Sigmoid colon (tissue), 7 donors: ENCODE results near the gene PLA2G15. TPM values are rescaled to one million over a fixed set of nuclear protein-coding genes. Genes with fewer than 3 reads are reported as not detected.

ENCODE experiments used
- DNase-seq: peaks from one replicate; pipeline ENCODE4 v3.0.0-alpha.2; 2019
- H3K27ac ChIP-seq, 4 donors: fragments of 200-600 bp; sonication (generic); one replicate each; pipeline ENCODE4 v1.5.1; 2016 to 2019; ENCODE audit warnings: mild to moderate bottlenecking in 1 of 4
- H3K27me3 ChIP-seq, 3 donors: fragments of 200-600 bp; sonication (generic); one replicate each; pipeline ENCODE4 v1.5.1; 2019; ENCODE audit warnings: mild to moderate bottlenecking in 1 of 3
- H3K36me3 ChIP-seq, 4 donors: fragments of 200-600 bp; sonication (generic); one replicate each; pipeline ENCODE4 v1.5.1; 2016 to 2019
- H3K4me1 ChIP-seq, 4 donors: fragments of 200-600 bp; sonication (generic); one replicate each; pipeline ENCODE4 v1.5.1; 2017 to 2019
- H3K4me3 ChIP-seq, 4 donors: fragments of 200-600 bp; sonication (generic); one replicate each; pipeline ENCODE4 v1.5.1; 2017 to 2019; ENCODE audit warnings: mild to moderate bottlenecking in 2 of 4, moderate library complexity in 1 of 4
- H3K9me3 ChIP-seq, 4 donors: fragments of 200-600 bp in 3 of 4; sonication (generic) in 3 of 4; one replicate each; pipeline versions ENCODE4 v1.5.1 to v1.6.1; 2013 to 2019
- EP300 ChIP-seq, 4 donors: sonication (generic); formaldehyde crosslinking; IDR thresholded peaks; one replicate each; pipeline ENCODE4 v1.6.1; 2017; ENCODE audit warnings: antibody characterized with exemption in 4 of 4
- POLR2A ChIP-seq, 2 donors: fragments of 450-650 bp; IDR thresholded peaks; one replicate each; pipeline ENCODE4 v1.6.1; 2016; ENCODE audit warnings: antibody characterized with exemption in 2 of 2, mild to moderate bottlenecking in 2 of 2, moderate library complexity in 2 of 2
- POLR2AphosphoS5 ChIP-seq, 4 donors: sonication (generic); formaldehyde crosslinking; IDR thresholded peaks; one replicate each; pipeline ENCODE4 v1.6.1; 2017; ENCODE audit warnings: antibody characterized with exemption in 4 of 4
- WGBS, 2 donors: extraction: QIAGEN DNeasy Blood & Tissue Kit; methylation state at CpG; one replicate each; pipeline ENCODE4 v1.1.7; 2013; 5-methylcytosine and 5-hydroxymethylcytosine counted together
- intact Hi-C: fragments of 100-400 bp; cut with DNase I; formaldehyde crosslinking; loops from one replicate; pipeline ENCODE4 v1.15.1; 2023
- polyA plus RNA-seq, 3 donors: library from polyadenylated mRNA; stranded (reverse); fragments of 200-250 nt; gene quantifications; one replicate each; pipeline ENCODE4 v1.2.3, GENCODE V29; 2013
- total RNA-seq, 4 donors: library from RNA; depleted of rRNA; stranded (reverse); fragments of >200 nt; gene quantifications; one replicate each; pipeline ENCODE4 v1.1.0, GENCODE V29; 2016
- TF ChIP-seq, protein P1 (sequence below), 4 experiments: fragments of 450-650 bp in 3 of 4; fragments of 200-600 bp in 1 of 4; IDR thresholded peaks; one replicate each; pipeline ENCODE4 v1.5.1; 2016 to 2019; ENCODE audit warnings: antibody characterized with exemption in 4 of 4, mild to moderate bottlenecking in 3 of 4, moderate library complexity in 2 of 4
- donor health status: healthy with polysubstance abuse.
- donor health status: Bipolar disorder and iron deficiency.
- donor health status: healthy.

Gene PLA2G15, protein sequence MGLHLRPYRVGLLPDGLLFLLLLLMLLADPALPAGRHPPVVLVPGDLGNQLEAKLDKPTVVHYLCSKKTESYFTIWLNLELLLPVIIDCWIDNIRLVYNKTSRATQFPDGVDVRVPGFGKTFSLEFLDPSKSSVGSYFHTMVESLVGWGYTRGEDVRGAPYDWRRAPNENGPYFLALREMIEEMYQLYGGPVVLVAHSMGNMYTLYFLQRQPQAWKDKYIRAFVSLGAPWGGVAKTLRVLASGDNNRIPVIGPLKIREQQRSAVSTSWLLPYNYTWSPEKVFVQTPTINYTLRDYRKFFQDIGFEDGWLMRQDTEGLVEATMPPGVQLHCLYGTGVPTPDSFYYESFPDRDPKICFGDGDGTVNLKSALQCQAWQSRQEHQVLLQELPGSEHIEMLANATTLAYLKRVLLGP
- total RNA-seq (10 to 100 TPM; 10.2 to 15.7 (median 12.5) TPM), polyA plus RNA-seq (10 to 100 TPM in 1 of 3 donors, 1 to 10 TPM in 2; 4.2 to 10.1 (median 8.1) TPM)

DNA sequence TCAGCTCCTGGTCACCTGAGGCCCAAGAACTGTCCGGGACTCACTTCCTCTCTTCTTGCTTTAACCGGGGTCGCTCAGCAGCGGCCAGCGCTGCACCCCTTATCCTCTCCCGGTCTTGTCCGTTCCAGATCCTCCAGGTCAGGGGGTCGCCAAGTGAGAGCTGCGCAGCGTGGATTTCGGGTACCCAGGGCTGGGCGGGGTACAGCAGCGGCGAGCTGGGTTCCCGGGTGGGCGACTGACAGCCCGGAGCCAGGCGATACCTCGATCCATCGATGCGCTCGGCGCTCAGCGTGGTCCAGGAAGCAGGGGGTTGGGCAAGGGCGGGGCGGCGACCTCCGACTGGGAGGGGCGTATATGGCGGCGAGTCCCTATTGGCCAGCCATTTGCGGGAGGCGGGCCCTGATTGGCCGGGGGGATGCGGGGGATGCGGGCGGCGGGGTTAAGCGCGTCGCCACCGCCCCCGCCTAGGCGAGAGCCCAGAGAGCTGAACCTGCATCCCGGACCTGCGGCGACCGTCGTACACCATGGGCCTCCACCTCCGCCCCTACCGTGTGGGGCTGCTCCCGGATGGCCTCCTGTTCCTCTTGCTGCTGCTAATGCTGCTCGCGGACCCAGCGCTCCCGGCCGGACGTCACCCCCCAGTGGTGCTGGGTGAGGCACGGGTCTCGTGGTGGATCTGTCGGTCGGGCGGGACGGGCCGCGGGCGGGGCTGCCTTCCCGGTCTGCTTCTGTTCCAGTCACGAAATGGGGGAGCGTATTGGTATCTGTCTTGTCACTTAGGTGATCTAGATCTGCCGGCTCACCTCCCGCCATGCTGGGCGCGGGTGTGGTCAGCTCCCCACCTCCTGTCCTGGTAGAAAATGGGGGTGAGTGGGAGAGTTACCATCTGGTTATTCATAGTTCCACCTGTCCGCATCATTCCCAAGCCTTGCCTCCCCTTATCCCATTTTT lies at the start of gene PLA2G15:
TSS of gene PLA2G15 (plus strand) at position 471 of the 951 bp plus-strand sequence. CDS start at position 525, 54 bp downstream.
- TF ChIP-seq POLR2AphosphoS5 (IDR thresholded peaks at IDR 0.05), result peak; percentile 76 to 87 (median 78)
- TF ChIP-seq EP300 (IDR thresholded peaks at IDR 0.05), result no peak
- peak; percentile 20 to 57 for TF ChIP-seq POLR2A (IDR thresholded peaks at IDR 0.05)
- TF ChIP-seq, protein P1, sequence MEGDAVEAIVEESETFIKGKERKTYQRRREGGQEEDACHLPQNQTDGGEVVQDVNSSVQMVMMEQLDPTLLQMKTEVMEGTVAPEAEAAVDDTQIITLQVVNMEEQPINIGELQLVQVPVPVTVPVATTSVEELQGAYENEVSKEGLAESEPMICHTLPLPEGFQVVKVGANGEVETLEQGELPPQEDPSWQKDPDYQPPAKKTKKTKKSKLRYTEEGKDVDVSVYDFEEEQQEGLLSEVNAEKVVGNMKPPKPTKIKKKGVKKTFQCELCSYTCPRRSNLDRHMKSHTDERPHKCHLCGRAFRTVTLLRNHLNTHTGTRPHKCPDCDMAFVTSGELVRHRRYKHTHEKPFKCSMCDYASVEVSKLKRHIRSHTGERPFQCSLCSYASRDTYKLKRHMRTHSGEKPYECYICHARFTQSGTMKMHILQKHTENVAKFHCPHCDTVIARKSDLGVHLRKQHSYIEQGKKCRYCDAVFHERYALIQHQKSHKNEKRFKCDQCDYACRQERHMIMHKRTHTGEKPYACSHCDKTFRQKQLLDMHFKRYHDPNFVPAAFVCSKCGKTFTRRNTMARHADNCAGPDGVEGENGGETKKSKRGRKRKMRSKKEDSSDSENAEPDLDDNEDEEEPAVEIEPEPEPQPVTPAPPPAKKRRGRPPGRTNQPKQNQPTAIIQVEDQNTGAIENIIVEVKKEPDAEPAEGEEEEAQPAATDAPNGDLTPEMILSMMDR (IDR thresholded peaks at IDR 0.05), result no peak
- Histone ChIP-seq H3K27ac (peak within 1 kb of the TSS; percentile 71 to 76 (median 76)), H3K4me1 (peaks cover 0 to 35% (median 33%) of the 10 kb centered on the region in 4 donors), H3K4me3 (peak within 1 kb of the TSS; percentile 68 to 90 (median 80)), H3K9me3 (no peaks in the 10 kb centered on the region), H3K27me3 (no peaks in the 10 kb centered on the region), H3K36me3 (peaks cover 0 to 17% (median 0%) of the 10 kb centered on the region in 4 donors)
- 1 to 2% methylated on average over 75 of the region's 75 CpGs for WGBS, 2 donors
- intact Hi-C loops, result no loop called here
- DNase-seq, result peak; percentile 98

DNA sequence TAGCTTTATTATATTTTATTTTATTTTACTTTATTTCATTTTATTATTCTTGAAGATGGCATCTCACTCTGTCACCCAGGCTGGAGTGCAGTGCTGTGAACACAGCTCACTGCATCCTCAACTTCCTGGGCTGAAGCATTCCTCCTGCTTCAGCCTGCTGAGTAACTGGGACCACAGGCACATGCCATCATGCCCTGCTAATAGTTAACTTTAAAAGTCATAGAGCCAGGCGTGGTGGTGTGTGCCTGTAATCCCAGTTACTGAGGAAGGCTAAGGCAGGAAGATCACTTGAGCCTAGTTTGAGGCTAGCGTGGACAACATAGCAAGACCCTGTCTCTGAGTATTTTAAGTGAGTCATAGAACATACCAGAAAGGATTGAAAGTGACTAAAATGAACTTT lies 47.9 kb upstream of the PLA2G15 start:
- no peak overlapping the region for H3K4me3 ChIP-seq
- no peaks in the 10 kb centered on the region for H3K27me3 ChIP-seq

DNA sequence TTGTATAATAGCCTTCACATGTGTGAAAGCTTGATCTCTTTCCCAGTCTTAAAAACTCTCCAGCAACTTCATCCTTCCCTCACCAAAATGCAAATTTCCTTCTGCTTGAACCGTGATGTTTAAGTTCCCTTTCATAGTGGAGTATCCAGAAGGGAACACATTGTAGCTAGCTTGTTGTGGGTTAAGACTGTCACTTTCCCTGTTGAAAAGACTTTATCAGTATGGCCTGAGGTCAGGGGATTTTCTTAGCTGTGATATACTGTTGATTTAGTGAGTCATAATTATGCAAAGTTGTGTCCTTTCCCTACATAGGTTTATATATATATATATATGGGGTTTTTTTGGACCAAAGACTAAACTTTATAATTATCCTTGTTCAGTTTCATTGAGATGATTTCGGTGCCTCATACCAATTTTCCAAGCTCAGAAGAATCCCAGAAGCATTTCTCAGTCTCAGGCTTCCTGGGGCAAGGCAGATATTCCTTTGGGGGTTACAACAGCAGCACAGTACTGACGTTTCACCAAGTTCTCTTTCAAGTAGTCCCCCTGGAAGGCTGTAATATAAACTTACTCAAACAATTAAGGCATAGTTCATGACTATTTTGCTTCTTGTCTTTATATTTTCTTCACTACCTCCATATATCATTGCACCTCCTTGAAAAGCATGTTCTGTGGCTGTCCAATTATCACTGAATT lies 44.9 kb upstream of the PLA2G15 start:
- Histone ChIP-seq H3K9me3 (no peaks in the 10 kb centered on the region), H3K27ac (no peak overlapping the region), H3K27me3 (no peaks in the 10 kb centered on the region), H3K4me1 (no peaks in the 10 kb centered on the region), H3K4me3 (no peak overlapping the region), H3K36me3 (peaks cover 0 to 7% (median 0%) of the 10 kb centered on the region in 4 donors)
- no peak for DNase-seq
- intact Hi-C loops, result no loop called here
- TF ChIP-seq EP300 (IDR thresholded peaks at IDR 0.05) (no peak), POLR2A (IDR thresholded peaks at IDR 0.05) (no peak), POLR2AphosphoS5 (IDR thresholded peaks at IDR 0.05) (no peak)
- TF ChIP-seq, protein P1 (IDR thresholded peaks at IDR 0.05), result no peak
- 47 to 51% methylated on average over 3 of the region's 3 CpGs for WGBS, 2 donors

More for the DNA sequence above, 47.9 kb upstream of the PLA2G15 start:
- intact Hi-C loops, result no loop called here
- Histone ChIP-seq H3K4me1 (no peaks in the 10 kb centered on the region), H3K9me3 (no peaks in the 10 kb centered on the region), H3K36me3 (peaks cover 0 to 7% (median 2%) of the 10 kb centered on the region in 4 donors), H3K27ac (no peak overlapping the region)
- 79 to 86% methylated on average over 2 of the region's 2 CpGs for WGBS, 2 donors
- DNase-seq, result no peak
- TF ChIP-seq EP300 (IDR thresholded peaks at IDR 0.05) (no peak), POLR2AphosphoS5 (IDR thresholded peaks at IDR 0.05) (no peak), POLR2A (IDR thresholded peaks at IDR 0.05) (no peak)
- TF ChIP-seq, protein P1 (IDR thresholded peaks at IDR 0.05), result no peak

DNA sequence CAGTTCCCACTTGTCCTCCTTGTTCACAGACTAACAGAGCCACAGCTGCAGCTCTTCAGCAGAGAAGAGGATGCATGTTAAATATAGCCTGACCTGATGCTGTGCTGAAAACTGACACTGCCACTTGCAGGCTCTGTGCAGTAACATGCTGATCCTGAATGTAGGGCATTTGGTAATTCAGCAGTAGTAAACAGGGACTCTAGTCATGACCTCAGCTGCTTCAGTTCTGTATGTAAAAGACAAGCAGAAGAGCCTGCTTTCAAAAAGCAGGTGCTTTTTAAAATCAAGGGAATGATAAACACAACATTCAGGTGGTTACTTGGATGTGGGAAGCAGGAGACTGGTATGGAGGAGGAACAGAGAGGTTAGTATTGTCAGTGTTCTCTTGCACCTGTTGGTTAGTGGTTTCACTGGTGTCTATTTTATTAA lies 43.1 kb upstream of the PLA2G15 start:
- TF ChIP-seq POLR2AphosphoS5 (IDR thresholded peaks at IDR 0.05), result no peak
- no peak for TF ChIP-seq POLR2A (IDR thresholded peaks at IDR 0.05)
- TF ChIP-seq EP300 (IDR thresholded peaks at IDR 0.05), result no peak
- TF ChIP-seq, protein P1 (IDR thresholded peaks at IDR 0.05), result no peak
- DNase-seq, result no peak
- intact Hi-C loops, result no loop called here

More for the DNA sequence above, 43.1 kb upstream of the PLA2G15 start:
- no peak overlapping the region for H3K4me3 ChIP-seq
- no peak overlapping the region for H3K27ac ChIP-seq
- H3K4me1 ChIP-seq, result no peaks in the 10 kb centered on the region
- H3K9me3 ChIP-seq, result no peaks in the 10 kb centered on the region
- H3K27me3 ChIP-seq, result no peaks in the 10 kb centered on the region
- H3K36me3 ChIP-seq, result peaks cover 0 to 7% (median 0%) of the 10 kb centered on the region in 4 donors
